WERI-Rb-1 (cell line): ENCODE results near the gene SEMA4D.

Source experiments
- DNase-seq: peaks from one replicate; pipeline ENCODE4 v3.0.0-alpha.2; 2020
- H3K27ac ChIP-seq: fragments of 250-450 bp; sonication (Bioruptor Pico); 2 replicates; pipeline ENCODE4 v1.5.1; 2020; ENCODE audit warnings: mild to moderate bottlenecking, moderate library complexity
- H3K27me3 ChIP-seq: fragments of 250-450 bp; sonication (Bioruptor Pico); 2 replicates; pipeline ENCODE4 v1.5.1; 2021; ENCODE audit warnings: mild to moderate bottlenecking, low read depth, moderate library complexity; ENCODE audit not compliant: insufficient read depth, severe bottlenecking
- H3K36me3 ChIP-seq: fragments of 250-450 bp; sonication (Bioruptor Pico); 2 replicates; pipeline ENCODE4 v1.5.1; 2020; ENCODE audit warnings: mild to moderate bottlenecking, moderate library complexity
- H3K4me3 ChIP-seq: 2 replicates; pipeline ENCODE4 v1.5.1; 2011; ENCODE audit warnings: low read depth, mild to moderate bottlenecking, control low read depth, low read length
- H3K9me3 ChIP-seq: fragments of 250-450 bp; sonication (Bioruptor Pico); 2 replicates; pipeline ENCODE4 v1.5.1; 2021; ENCODE audit warnings: mild to moderate bottlenecking, moderate library complexity; ENCODE audit not compliant: severe bottlenecking
- TF ChIP-seq, protein P1 (sequence below): IDR thresholded peaks from 2 replicates; pipeline ENCODE4 v1.5.1; 2011; ENCODE audit warnings: low read depth, mild to moderate bottlenecking, control low read depth, inconsistent platforms, low read length

Gene SEMA4D

DNA sequence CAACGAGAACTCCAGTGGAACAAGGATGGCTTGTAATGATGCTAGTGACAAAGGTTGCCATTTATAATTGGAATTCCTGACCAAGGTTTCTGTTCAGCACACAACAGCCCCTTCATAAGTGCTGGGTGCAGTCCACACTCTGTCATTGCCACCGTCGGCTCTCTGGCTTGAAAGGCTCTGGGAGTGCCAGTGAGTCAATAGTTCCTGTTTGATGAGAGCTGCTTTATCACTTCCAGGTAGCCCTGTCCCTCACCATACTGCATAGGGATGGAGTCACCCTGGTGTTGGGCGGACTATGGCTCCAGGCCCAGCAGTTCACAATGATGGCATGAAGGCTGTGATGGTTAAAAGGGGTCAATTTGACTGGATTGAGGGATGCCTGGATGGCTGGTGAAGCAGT is 34.6 kb upstream of the SEMA4D start:
- Histone ChIP-seq H3K27me3 (no peaks in the 10 kb centered on the region), H3K36me3 (no peaks in the 10 kb centered on the region), H3K4me3 (no peak overlapping the region), H3K9me3 (peaks cover 4% of the 10 kb centered on the region), H3K27ac (no peak overlapping the region)
- TF ChIP-seq, protein P1, sequence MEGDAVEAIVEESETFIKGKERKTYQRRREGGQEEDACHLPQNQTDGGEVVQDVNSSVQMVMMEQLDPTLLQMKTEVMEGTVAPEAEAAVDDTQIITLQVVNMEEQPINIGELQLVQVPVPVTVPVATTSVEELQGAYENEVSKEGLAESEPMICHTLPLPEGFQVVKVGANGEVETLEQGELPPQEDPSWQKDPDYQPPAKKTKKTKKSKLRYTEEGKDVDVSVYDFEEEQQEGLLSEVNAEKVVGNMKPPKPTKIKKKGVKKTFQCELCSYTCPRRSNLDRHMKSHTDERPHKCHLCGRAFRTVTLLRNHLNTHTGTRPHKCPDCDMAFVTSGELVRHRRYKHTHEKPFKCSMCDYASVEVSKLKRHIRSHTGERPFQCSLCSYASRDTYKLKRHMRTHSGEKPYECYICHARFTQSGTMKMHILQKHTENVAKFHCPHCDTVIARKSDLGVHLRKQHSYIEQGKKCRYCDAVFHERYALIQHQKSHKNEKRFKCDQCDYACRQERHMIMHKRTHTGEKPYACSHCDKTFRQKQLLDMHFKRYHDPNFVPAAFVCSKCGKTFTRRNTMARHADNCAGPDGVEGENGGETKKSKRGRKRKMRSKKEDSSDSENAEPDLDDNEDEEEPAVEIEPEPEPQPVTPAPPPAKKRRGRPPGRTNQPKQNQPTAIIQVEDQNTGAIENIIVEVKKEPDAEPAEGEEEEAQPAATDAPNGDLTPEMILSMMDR: no peak
- no peak for DNase-seq

DNA sequence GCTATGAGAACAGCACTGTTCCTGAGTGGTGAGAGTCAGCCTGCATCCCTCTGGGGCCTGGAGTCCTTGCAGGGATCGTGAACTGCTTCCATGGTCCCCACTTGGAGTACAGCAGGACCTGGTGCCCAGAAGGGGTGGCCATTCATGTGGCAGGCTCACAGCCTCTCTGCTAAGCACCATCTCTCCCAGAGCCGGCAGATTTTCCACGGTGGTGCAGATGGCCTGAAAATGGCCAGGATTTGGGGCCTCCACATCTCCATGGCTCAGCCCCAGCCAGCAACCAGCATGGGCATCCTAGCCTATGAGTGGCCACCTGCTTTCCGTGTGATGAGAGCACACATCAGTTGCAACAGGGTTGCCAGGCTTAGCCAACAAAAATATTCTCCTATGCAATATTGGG is 33.9 kb upstream of the SEMA4D start:
- no peak overlapping the region for H3K4me3 ChIP-seq
- TF ChIP-seq, protein P1: no peak
- H3K27me3 ChIP-seq: no peaks in the 10 kb centered on the region
- no peak overlapping the region for H3K27ac ChIP-seq
- DNase-seq: no peak
- H3K9me3 ChIP-seq: peaks cover 4% of the 10 kb centered on the region
- H3K36me3 ChIP-seq: no peaks in the 10 kb centered on the region

DNA sequence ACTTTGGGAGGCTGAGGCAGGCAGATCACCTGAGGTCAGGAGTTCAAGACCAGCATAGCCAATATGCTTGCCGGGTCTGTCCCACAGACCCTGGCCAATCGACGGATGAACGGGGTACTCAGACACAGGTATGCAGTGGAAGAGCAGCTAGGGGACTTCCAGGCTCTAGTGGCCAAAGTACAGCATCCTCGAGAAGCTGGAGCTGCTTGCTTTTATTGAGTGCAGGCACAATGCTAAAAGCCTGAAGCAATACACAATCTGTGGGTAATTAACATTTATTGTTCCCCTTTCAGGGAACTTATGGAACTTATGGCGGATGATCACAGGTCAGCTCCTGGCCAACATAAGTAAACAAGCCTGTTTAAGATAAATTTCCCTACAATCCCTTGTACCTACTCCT is 32.8 kb upstream of the SEMA4D start:
- Histone ChIP-seq H3K27me3 (no peaks in the 10 kb centered on the region), H3K4me3 (no peak overlapping the region), H3K36me3 (no peaks in the 10 kb centered on the region), H3K27ac (no peak overlapping the region), H3K9me3 (peaks cover 4% of the 10 kb centered on the region)
- TF ChIP-seq, protein P1: no peak
- no peak for DNase-seq

DNA sequence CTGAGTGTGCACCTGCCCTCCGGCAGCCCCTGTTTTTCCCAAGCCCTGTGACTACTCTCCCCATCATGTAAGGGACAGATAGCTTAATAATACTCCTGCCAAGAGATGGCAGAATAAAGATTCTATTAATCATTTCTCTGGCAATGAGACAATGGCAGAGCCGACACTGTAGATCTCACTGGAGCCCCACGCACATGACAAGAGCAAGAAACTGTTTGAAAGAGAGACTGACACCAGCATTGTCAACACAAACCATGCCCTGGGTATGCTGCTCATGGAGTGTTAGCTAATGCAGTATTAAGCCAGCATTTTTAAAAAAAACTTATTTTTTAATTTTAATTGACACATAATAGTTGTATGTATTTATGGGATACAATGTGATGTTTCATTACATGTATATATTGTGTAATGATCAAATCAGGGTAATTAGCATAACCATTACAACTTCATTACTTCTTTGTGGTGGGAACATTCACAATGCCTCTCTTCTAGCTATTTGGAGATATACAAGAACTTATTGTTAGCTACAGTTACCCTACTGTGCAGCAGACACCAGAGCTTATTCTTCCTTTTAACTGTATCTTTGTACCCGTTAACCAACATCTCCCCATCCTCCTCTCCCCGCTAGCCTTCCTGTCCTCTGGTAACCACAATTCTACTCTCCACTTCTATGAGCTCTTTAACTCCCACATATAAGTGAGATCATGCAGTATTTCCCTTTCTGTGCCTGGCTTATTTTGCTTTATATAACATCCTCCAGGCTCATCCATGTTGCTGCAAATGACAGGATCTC is 31.5 kb upstream of the SEMA4D start:
- Histone ChIP-seq H3K9me3 (peaks cover 4% of the 10 kb centered on the region), H3K36me3 (no peaks in the 10 kb centered on the region), H3K4me3 (no peak overlapping the region), H3K27ac (no peak overlapping the region), H3K27me3 (no peaks in the 10 kb centered on the region)
- DNase-seq: no peak
- TF ChIP-seq, protein P1: no peak

DNA sequence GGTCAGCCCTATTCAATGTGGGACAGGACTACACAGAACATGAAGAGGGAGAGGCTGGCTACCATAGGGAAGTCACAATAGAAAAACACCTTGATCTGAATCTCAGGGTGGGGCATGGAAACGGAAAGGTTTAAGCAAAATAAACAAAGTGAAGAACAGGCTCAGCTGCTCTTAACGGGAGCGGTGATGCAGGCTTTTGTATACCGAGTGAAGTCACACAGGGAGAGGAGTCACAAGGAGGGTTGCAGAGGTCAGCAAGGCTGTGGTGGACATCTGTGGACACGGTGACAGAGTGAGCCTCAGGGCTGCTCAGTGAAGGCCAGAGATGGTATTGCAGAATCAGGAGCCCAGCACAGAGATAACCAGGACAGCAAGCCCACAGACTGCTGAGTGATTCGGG is 30.6 kb upstream of the SEMA4D start:
- Histone ChIP-seq H3K27me3 (no peaks in the 10 kb centered on the region), H3K9me3 (peaks cover 4% of the 10 kb centered on the region), H3K4me3 (no peak overlapping the region), H3K27ac (no peak overlapping the region), H3K36me3 (no peaks in the 10 kb centered on the region)
- TF ChIP-seq, protein P1: no peak
- DNase-seq: no peak

DNA sequence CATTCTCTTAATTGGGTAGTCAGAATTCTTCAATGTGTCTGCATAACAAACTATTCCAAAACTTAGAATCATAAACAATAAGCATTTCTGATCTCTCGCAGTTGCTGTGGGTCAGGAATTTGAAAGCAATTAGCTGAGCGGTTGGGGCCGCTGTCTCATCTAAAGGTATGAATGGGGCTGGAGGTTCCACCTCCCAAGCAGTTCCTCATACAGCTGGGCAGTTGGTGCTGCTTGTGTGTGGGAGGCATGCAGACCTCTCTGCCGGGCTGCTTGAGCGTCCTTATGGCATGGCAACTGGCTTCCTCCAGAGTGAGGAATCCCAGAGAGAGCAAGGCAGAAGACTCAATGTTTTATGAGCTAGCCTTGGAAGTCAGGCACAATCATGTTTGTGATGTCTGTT is 30.2 kb upstream of the SEMA4D start:
- DNase-seq: no peak
- no peak overlapping the region for H3K4me3 ChIP-seq
- TF ChIP-seq, protein P1: no peak
- H3K9me3 ChIP-seq: peaks cover 4% of the 10 kb centered on the region
- H3K36me3 ChIP-seq: no peaks in the 10 kb centered on the region
- H3K27ac ChIP-seq: no peak overlapping the region
- no peaks in the 10 kb centered on the region for H3K27me3 ChIP-seq
